ENCODE results near the gene WNT16.

- no peak for TF ChIP-seq EZH2 (IDR thresholded peaks at IDR 0.05; ENCODE audit: low read depth, unreplicated experiment)
- TF ChIP-seq CTCF (conservative IDR thresholded peaks at IDR 0.05; ENCODE audit: low read depth in 2 of 2), result peak in 1 of 2 experiments; percentile 48; a peak in 2 of 4 replicates
- no peak for TF ChIP-seq REST (IDR thresholded peaks at IDR 0.05; ENCODE audit: unreplicated experiment)
- no peak for TF ChIP-seq EZH2phosphoT487 (IDR thresholded peaks at IDR 0.05; ENCODE audit: unreplicated experiment)
- TF ChIP-seq POLR2AphosphoS5 (IDR thresholded peaks at IDR 0.05; ENCODE audit: low read depth), result no peak
- no peak for TF ChIP-seq CREB1 (CRISPR knock-in tag; IDR thresholded peaks at IDR 0.05; ENCODE audit: low read depth)
- no peak for TF ChIP-seq NANOG (IDR thresholded peaks at IDR 0.05; ENCODE audit: borderline replicate concordance)
- TF ChIP-seq JUNB (IDR thresholded peaks at IDR 0.05; ENCODE audit: unreplicated experiment), result no peak
- no peak for TF ChIP-seq ETS1 (IDR thresholded peaks at IDR 0.05)
- no peak for TF ChIP-seq ZNF331 (CRISPR knock-in tag; IDR thresholded peaks at IDR 0.05; ENCODE audit: low read depth)
- no peak for TF ChIP-seq STAT1 (IDR thresholded peaks at IDR 0.05; ENCODE audit: unreplicated experiment)
- TF ChIP-seq ZNF462 (CRISPR knock-in tag; IDR thresholded peaks at IDR 0.05), result no peak
- TF ChIP-seq ZNF114 (CRISPR knock-in tag; IDR thresholded peaks at IDR 0.05), result no peak
These were observed 8.6 kb downstream of the WNT16 start for GRCh38 chr7:121337398-121337797.
